Bronchial epithelial cell (primary cell): ENCODE results near the gene CHAT. TPM values are rescaled to one million over a fixed set of nuclear protein-coding genes. Genes with fewer than 3 reads are reported as not detected.

Source experiments
- DNase-seq: peaks from one replicate; pipeline ENCODE4 v3.0.0-alpha.2; 2010; ENCODE audit warnings: low read depth
- FAIRE-seq: peaks from 2 replicates; lab custom pipeline; 2011; peaks lifted over from hg19 to GRCh38; lab: Jason Lieb, UNC
- H3K27me3 ChIP-seq: 2 replicates; pipeline ENCODE4 v1.5.1; 2011; ENCODE audit warnings: low read length; ENCODE audit not compliant: control insufficient read depth, insufficient read depth
- H3K36me3 ChIP-seq: 2 replicates; pipeline ENCODE4 v1.5.1; 2011; ENCODE audit warnings: low read length; ENCODE audit not compliant: control insufficient read depth, insufficient read depth
- H3K4me3 ChIP-seq: 2 replicates; pipeline ENCODE4 v1.5.1; 2011; ENCODE audit warnings: mild to moderate bottlenecking, low read depth, low read length, control low read depth
- total RNA-seq: library from RNA; depleted of rRNA; stranded (reverse); fragments of >200 nt; gene quantifications from 2 replicates; pipeline ENCODE4 v1.2.1, GENCODE V29; 2014
- TF ChIP-seq, protein P1 (sequence below): IDR thresholded peaks from 2 replicates; pipeline ENCODE4 v1.5.1; 2011; ENCODE audit warnings: mild to moderate bottlenecking, moderate library complexity, low read length, control low read depth, inconsistent platforms; ENCODE audit not compliant: insufficient read depth, severe bottlenecking

Gene CHAT
- total RNA-seq, 1 donor from 2014 or later = not detected

DNA sequence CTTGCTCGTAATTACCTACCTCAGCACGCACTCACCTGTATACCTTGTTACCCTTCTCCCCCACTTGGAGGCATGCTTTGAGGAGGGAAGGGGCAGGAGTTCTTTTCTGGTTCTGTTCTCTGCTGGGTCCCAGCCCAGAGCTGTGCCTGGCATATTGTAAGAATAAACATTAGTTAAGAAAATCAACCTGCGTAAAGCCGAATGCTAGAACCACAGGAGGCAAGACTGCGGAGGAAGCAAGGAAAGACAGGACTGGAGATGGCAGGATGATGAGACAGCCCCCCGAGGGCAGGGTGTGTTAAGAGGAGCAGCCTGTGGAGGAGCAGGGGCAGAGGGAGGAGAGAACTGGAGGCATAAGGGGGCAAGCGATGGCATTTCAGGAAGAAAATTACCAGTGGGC, 75.1 kb downstream of the CHAT start:
- DNase-seq (peak; percentile 10), FAIRE-seq (no peak)
- TF ChIP-seq, protein P1, sequence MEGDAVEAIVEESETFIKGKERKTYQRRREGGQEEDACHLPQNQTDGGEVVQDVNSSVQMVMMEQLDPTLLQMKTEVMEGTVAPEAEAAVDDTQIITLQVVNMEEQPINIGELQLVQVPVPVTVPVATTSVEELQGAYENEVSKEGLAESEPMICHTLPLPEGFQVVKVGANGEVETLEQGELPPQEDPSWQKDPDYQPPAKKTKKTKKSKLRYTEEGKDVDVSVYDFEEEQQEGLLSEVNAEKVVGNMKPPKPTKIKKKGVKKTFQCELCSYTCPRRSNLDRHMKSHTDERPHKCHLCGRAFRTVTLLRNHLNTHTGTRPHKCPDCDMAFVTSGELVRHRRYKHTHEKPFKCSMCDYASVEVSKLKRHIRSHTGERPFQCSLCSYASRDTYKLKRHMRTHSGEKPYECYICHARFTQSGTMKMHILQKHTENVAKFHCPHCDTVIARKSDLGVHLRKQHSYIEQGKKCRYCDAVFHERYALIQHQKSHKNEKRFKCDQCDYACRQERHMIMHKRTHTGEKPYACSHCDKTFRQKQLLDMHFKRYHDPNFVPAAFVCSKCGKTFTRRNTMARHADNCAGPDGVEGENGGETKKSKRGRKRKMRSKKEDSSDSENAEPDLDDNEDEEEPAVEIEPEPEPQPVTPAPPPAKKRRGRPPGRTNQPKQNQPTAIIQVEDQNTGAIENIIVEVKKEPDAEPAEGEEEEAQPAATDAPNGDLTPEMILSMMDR = no peak
- no peaks in the 10 kb centered on the region for H3K36me3 ChIP-seq
- peaks cover 18% of the 10 kb centered on the region for H3K27me3 ChIP-seq
- H3K4me3 ChIP-seq = no peak overlapping the region

DNA sequence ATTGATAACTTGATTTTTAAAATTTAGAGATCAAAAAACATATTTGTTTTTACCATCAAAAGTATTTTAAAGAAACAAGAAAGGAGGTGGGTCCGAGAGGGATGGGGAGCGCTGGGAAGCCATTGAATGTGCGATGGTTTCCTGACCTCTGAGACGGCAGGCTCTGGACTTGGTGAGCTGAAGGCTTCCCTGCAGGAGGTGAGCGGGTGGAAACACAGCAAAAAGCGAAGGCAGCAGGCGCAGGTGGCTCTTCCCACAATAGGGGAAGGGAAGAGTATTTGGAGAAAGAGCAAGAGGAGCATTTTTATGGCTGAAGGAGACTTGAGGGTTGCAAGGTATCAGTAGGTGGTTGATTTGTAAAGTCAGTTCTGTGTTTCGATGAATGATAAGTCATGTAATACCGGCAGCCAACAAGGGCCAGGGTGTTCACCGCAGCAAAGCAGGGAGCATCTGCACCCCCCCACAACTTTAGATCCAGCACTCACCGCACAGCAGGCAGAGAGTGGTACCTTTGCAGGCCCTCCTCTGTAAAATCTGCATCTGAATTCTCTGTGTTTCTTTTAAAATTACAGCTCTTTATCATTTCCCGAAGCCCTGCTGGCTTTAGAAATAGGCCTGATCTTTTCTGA, 76.2 kb downstream of the CHAT start:
- H3K4me3 ChIP-seq = no peak overlapping the region
- TF ChIP-seq, protein P1 = no peak
- FAIRE-seq (no peak), DNase-seq (no peak)
- no peaks in the 10 kb centered on the region for H3K36me3 ChIP-seq
- peaks cover 18% of the 10 kb centered on the region for H3K27me3 ChIP-seq

DNA sequence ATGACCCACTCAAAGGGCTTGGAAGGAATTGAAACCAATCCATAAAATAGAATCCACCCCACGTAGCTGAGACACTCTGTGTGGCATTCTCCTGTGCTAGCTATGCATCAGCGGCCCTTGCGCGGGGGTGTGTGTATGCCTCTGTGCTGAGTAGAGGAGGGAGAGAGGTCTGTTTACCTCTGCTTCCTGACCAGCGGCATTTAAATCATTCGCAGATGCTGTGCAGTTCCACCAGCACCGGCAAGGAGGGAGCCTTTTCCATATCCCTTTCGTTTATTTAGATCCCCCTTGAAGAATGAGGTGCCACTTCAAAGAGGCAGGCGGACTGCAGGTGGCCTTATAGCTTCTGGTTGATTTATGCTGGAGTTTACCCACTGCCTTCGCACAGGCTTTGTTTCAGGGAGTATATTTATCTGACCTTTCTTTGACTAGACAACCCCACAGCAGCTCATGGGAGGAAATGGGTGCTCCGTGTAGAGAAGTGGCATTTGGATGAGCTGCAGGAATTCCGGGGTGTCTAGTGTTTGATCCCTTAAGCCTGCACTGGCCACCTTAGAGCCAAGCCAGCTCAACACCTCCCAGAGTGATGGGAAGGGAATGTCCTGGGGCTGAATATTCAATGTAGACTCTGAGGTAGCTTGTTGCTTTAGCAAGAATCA, 77.0 kb downstream of the CHAT start:
- H3K4me3 ChIP-seq = no peak overlapping the region
- FAIRE-seq (no peak), DNase-seq (no peak)
- TF ChIP-seq, protein P1 = no peak
- H3K27me3 ChIP-seq = peaks cover 18% of the 10 kb centered on the region
- no peaks in the 10 kb centered on the region for H3K36me3 ChIP-seq

DNA sequence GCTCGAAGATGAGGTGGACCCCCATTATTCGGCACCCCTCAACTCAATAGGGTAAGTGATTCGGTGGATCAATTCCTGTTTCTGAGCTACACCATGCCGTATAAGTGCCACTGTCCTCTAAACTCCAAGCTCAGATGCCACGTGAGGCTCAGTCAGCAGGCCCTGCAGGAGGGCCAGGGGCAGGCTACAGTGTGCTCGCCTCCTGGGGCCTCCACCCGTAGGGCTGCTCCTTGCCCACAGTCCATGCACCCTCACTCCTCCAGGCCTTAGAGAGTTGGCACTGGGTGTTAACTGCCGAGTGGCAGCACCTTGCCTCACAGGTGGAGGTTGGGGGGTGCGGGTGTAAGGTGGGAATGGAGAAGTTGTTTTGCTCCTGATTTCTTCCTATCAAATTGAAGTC, 77.8 kb downstream of the CHAT start:
- DNase-seq = no peak
- H3K36me3 ChIP-seq = no peaks in the 10 kb centered on the region
- no peak for FAIRE-seq
- no peak overlapping the region for H3K4me3 ChIP-seq
- TF ChIP-seq, protein P1 = no peak
- H3K27me3 ChIP-seq = peaks cover 18% of the 10 kb centered on the region

DNA sequence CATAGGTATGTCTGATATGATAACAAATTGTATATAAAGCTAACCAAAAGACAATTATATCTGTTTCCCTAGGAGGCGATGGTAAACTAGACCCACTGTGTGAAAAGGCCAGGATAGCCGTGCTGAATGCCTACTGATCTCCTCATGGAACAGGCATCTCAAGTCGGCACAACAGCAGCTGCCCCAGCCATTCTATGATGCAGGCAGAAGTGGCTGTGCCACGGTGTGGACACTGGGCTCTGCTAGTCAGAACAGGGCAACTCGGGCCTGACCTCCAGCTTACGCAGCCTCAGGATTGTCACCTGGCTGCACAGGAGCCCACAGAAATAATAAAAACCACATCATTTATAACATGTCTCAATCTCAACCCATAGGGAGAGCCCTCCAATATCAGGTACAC, 80.6 kb downstream of the CHAT start:
- TF ChIP-seq, protein P1 = no peak

More for the DNA sequence above, 80.6 kb downstream of the CHAT start:
- Histone ChIP-seq H3K27me3 (peaks cover 15% of the 10 kb centered on the region), H3K36me3 (no peaks in the 10 kb centered on the region), H3K4me3 (no peak overlapping the region)
- DNase-seq = no peak
- FAIRE-seq = no peak
